H1 (cell line): ENCODE measurements around the gene SLC2A13. TPM values are rescaled to one million over a fixed set of nuclear protein-coding genes. Genes with fewer than 3 reads are reported as not detected.

Experiments
- RNF2 ChIP-seq: fragments of 200-900, 300-1000 bp; sonication (generic); IDR thresholded peaks from 2 replicates; pipeline ENCODE4 v1.7.1; 2016; ENCODE audit warnings: borderline replicate concordance, low read depth, mild to moderate bottlenecking, antibody characterized with exemption, low read length; ENCODE audit not compliant: poor library complexity, severe bottlenecking; ENCODE audit errors: missing control alignments
- SIN3A ChIP-seq, 2 experiments: IDR thresholded peaks in 1 of 2; conservative IDR thresholded peaks in 1 of 2; 2 replicates each; pipeline ENCODE4 v1.6.1; 2011 to 2012; ENCODE audit warnings: low read length in 2 of 2, improper control_type of control experiment in 1 of 2, low read depth in 1 of 2, mild to moderate bottlenecking in 1 of 2
- SUZ12 ChIP-seq: fragments of 200-600 bp; sonication (generic); IDR thresholded peaks from 2 replicates; pipeline ENCODE4 v1.6.1; 2012; ENCODE audit warnings: mild to moderate bottlenecking, inconsistent platforms, low read length, moderate library complexity, mixed read lengths
- polyA plus RNA-seq, 7 experiments: library from polyadenylated mRNA; depleted of rRNA in 3 of 7; stranded (reverse) in 5 of 7; unstranded in 2 of 7; fragments of >200 nt in 5 of 7; fragments of 200-250 nt in 2 of 7; gene quantifications; 1 replicate in 5 of 7; 2 replicates in 1 of 7; 4 replicates in 1 of 7; pipeline versions ENCODE4 v1.2.1 to v1.2.3, GENCODE V29; 2011 to 2013; ENCODE audit warnings: missing spikeins in 2 of 7, mixed read lengths in 2 of 7
- total RNA-seq: library from RNA; stranded (reverse); fragmentation: NEBNext Ultra II Directional; extraction: Animal tissue kit (Norgen Biotek cat#: 25700); gene quantifications from 2 replicates; pipeline ENCODE4 v1.2.1, GENCODE V29; 2021

The SLC2A13 gene
- total and polyA plus RNA-seq, 2 of the 8 experiments (the other 6 are each of a cell fraction or from before 2014, with no cell fraction given) = 2.8 to 9.6 TPM

DNA sequence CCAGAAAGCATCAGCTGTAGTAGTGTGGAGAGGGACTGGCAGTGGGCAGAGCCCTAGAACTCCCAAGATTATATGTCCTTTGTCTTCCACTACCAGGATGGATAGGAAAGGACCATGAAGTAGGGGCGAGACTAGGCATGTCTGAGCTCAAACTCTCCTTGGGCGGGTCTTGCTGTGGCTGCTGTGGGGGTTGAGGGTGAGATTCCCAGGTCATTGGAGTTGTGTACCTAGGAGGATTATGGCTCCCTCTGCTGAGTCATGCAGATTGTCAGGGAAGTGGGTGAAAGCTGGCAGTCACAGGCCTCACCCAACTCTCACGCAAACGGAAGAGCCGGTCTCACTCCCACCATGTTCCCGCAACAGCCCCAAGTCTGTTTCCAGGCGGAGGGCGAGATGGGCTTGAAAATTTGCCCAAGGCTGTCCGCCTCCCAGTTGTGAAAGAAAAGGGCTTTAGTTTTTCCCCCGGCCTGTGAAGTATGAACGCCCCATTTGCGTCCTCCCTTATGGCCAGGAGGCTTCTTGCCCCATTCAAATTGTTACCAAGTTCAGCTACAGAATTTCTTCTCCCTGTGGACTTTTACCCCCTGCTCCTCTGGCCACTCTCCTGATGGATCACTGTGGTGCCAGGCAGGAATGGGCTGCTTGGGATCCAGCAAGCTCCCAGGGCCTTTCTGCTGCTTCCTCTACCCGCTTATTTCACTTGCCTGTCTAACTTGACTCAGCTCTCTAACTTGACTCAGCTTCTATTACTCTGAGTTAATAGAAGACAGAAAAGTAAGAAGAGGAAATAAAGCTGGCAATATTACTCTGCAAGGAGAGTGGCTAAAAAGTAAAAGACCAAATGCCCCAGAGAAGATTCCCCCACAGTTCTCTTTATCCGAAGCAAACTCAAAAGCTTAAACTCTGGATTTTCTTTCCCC, 159.3 kb downstream of the SLC2A13 start (continued):
- TF ChIP-seq RNF2 (no peak), SUZ12 (no peak), SIN3A (conservative IDR thresholded peaks at IDR 0.05 in 1 of 2, IDR thresholded peaks at IDR 0.05 in 1 of 2; ENCODE audit: low read depth in 1 of 2, low read length in 2 of 2) (no peak)
